GM19463 (cell line): ENCODE results near the gene MAPK6.
"Not testable (repeated sequence)": the region's sequence is repeated elsewhere in the genome, so short reads cannot be mapped to it uniquely, and the experiment has no call there.

Source experiments
- ATAC-seq: cut with Tn5 transposase; IDR thresholded peaks from one replicate; pipeline ENCODE4 v1.9.1; 2021; ENCODE audit warnings: mild to moderate bottlenecking, moderate library complexity; ENCODE audit not compliant: unreplicated experiment

Gene MAPK6

DNA sequence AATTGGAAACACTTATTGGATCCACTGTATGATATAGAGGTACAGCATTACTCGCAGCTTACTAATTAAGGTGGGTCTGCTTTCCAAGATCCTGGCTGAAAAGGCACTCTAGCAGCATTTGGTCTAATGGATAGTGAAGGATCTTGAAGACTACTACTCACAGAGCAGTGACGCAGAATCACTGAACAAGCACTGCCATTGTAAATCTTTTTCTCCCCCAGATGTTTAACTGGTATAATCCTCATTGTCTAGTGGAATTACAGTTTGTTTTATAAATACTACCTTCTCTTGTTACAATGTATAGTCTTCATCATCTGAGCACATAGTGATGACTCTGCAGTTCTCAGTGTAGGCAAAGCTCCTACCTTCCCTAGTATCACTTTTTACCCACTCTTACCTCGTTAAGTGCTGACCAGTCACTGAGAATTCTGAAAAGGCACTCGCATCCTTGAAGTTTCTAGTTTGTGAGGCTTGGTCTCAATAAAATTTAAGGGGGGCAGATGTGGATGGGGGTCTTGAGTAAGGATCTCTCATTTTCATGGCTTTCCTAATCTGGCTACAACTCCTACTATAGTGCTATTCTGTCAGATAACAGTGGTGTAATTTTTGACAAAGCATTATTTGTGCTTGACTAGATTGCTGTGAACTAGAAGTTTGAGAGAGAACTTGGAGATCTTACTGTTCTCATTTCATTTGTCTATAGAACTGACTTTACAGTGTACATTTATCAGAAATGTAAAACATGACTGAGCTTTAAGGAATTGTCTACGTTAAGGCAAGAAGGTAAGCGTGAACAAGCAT lies 23.2 kb downstream of the MAPK6 start:
- no peak for ATAC-seq

DNA sequence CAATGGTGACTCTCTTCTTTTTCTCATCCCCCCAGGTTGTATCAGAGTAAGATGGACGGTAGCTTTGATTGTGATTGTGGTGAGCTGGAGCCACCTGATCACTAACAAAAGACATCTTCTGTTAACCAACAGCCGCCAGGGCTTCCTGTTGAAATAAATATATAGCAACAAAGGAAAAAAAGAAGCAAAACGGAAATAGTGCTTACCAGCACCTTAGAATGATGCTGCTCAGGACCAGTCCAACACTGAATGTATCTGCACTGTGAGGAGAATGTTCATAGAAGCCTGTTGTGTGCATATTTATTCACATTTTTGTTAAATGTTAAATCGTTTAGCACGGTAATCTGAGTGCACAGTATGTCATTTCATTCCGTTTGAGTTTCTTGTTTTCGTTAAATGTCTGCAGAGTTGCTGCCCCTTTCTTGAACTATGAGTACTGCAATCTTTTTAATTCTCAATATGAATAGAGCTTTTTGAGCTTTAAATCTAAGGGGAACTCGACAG lies 26.8 kb downstream of the MAPK6 start:
- ATAC-seq, result not testable (repeated sequence)

DNA sequence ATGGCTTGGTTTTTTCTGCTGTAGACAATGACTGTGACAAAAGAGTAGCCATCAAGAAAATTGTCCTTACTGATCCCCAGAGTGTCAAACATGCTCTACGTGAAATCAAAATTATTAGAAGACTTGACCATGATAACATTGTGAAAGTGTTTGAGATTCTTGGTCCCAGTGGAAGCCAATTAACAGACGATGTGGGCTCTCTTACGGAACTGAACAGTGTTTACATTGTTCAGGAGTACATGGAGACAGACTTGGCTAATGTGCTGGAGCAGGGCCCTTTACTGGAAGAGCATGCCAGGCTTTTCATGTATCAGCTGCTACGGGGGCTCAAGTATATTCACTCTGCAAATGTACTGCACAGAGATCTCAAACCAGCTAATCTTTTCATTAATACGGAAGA lies 27.5 kb downstream of the MAPK6 start:
- ATAC-seq, result not testable (repeated sequence)

DNA sequence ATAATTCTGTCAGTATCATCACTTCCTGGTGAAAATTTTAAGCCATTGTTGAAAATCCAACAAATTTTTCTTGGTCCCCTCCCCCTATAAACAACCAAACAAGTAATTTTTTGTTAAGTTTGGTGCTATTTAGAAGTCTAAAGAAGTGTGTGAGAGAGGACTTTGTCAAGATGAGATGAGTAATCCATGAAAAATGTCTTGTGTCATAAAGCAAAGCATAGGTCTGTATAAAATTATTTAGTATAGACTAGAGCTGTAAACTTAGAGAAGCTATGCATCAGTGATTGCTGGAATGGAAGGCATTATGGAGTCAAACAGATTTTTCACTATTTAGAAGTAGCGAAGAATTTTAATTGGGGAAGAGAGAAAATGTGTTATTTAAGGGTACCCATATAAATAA lies 31.4 kb downstream of the MAPK6 start:
- ATAC-seq, result no peak

DNA sequence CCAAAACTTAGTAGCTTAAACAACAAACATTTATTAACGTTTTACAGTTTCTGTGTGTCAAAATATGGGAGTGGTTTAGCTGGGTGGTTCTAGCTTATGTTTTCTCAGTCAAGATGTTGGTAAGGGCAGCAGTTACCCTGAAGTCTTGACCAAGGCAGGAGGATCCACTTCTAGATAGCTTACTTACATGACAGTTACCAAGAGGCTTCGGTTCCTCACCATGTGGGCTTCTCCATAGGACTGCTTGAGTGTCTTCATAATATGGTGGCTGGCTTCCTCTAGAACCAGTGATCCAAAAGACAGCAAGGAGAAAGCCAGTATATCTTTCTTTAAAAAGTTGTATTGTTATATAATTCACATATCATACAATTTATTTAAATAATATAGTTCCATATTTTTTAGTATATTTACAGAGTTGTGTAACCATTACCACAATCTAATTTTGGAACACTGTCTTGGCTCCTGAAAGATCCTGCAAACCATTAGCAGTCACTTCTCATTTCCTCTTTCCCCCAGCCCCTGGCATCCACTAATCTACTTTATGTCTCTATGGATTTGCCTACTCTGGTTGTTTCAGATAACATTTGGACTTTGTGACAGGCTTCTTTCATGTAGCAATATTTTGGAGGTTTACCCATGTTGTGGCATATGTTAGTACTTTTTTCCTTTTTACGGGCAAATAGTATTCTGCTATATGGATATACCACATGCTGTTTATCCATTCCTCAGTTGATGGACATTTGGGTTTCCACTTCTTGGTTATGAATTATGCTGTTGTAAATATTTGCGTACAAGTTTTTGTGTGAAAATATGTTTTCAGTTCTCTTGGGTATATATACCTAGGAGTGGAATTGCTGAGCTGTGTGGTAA lies 33.3 kb downstream of the MAPK6 start:
- ATAC-seq, result no peak

DNA sequence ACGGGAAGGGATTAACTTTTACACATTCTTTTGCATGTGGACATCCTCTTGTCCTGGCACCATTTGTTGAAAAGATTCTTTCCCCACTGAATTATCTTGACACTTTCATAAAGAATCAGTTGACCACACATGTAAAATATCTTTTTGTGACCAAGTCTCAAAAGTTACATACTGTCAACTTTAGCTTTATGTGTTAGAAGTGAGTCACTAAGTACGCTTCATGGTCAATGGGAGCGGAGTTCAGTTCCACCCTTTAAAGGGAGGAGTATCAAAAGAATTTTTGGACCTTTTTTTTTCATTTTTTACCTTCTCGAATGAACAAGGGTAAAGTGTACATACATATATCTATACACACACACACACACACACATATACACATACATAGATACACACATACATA lies 35.4 kb downstream of the MAPK6 start:
- ATAC-seq, result no peak

DNA sequence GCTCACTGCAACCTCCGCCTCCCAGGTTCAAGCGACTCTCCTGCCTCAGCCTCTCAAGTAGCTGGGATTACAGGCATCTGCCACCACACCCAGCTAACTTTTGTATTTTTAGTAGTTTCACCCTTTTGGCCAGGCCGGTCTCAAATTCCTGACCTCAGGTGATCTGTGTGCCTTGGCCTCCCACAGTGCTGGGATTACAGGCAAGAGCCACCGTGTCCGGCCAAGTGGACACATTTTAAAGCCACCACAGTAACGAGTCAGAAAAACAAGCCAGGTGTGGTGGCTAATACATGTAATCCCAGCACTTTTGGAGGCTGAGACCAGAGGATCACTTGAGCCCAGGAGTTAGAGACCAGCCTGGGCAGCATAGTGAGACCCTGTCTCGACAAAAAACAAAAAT lies 35.8 kb downstream of the MAPK6 start:
- ATAC-seq, result not testable (repeated sequence)

DNA sequence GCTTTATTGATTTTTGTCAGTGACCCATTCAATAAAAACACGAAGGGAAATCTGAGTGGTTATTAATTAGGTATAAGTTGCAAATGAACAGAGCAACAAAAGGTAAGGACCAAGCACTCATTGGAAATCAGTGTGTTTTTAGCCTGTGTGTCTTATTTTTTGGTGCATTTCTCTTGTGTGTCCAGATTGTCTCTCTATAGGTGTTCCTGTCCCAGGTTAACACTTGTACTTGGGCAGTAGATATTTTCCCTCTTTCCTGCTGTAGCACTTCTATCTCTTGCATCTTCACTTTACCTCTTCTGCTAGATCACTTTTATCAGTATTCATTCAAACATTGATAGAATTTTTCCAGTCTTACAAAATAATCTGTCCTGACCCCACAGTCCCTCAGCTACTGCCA lies 37.0 kb downstream of the MAPK6 start:
- no peak for ATAC-seq

DNA sequence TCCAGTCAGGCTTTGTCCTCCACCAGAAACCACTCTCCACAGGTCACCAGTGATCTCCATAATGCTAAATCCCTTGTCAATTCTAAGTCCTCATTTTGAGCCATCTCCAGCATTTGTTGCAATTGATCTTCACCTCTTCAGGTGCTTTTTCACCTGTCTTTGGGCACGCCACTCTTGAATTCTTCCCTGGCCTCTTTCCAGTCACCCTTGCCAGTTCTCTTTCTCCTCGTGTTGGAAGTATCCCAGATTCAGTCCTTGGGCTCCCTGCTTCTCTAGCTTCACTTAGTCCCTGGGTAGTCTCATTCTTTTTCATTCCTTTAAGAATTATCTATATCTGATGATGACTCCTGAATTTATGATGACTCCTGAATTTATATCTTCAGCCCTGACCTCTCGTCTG lies 37.5 kb downstream of the MAPK6 start:
- no peak for ATAC-seq

DNA sequence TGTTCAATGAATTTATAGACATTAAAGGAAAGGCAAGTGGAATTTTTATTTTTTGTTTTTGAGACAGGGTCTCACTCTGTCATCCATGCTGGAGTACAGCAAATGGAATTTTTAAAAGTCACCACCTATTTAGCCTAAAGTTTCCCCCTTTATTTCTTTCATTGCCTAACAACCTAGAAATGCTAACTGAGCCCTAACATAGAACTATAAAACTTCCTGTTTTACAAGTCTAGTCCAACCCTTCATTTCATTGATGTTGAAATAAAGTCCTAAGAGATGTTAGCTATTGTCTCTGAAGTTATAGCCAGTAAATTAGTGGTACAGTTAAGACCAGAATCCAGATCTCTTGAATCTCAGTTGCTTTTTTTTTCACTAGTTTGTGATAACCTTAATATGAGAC lies 39.0 kb downstream of the MAPK6 start:
- no peak for ATAC-seq

DNA sequence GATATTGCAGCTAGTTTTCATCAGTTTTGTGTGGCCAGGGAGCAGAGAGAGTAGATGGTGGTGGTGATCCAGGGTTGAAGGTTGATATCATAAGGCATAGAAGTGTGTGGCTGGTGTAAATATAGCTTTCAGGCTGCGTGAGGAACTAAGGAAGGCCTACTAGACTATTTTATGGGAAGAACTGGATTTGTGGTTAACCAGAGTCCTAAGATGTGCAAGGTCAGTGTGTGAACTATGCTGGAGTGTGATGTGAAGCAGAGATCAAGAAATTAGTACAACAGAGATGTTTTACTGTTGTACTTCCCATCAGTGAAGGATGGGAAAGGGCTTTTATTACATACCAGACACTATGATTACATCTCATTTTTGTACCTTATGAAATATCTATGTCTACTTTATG lies 41.5 kb downstream of the MAPK6 start:
- no peak for ATAC-seq

DNA sequence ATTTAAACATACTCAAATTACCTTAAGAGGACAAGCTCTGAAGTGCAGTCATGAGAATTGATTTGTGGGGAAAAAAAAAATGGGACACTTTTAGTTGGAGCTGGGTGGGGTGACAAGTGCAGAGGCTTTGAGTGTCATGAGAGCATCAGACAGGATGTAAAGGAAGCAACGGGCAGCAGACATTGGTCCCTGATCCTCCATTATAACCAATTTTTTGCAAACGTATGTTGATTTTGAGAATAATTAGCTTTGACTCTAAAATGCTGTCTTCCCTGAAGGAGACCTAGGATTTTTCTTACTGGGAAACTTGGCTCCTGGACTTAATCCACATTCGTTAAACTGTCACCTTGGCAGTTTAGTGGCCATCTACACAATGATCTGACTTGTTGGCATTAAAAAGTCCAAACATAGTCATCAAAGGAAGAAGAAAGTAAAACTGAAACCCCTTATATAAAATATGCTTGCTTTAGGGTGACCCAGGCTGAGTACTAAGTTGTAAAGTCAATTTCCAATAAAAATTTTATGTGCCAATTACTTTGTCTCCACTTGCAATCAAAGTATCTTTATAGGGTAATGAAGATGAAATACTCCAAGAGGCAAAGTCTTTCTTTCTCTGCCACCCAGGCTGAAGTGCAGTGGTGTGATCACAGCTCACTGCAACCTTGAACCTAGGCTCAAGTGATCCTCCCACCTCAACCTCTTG lies 48.0 kb downstream of the MAPK6 start:
- no peak for ATAC-seq

DNA sequence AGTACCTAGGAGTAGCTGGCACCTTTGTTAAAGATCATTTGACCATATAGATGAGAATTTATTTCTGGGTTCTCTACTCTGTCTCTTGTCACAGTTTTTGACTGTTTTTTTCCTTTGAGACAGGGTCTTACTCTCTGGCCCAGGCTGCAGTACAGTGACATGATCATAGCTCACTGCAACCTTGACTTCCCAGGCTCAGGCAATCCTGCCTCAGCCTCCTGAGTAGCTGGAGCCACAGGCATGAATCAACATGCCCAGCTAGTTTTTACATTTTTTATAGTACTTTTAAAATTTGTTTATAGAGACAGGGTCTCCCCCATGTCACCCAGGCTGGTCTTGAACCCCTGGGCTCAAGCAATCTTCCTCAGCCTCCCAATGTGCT lies 48.5 kb downstream of the MAPK6 start:
- no peak for ATAC-seq

DNA sequence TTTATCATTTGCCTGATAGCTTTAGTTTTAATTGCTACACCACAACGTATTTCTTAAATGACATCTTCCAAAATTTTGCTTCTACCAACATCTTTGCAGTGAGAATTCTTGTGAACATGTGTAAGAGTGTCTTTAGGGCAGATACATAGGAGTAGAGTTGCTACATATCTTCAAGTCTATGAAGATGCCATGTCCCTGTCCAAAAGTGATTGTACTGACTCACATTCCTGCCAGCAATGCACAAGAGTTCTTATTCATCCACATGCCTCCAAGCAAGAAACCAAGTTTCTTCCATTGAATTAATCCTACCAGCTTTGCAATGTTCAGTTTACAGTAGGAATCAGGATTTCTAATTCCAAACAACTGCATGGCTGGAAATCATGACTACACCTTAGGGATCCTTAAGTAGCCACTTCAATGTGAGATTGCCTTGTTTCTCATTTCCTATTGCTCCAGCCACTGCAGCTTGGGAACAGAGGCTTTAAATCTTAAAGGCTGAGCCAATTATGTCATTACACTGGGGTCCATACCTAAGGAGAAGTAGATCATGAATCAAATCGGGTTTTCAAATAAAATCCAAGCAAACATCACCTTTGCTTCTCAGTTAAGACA lies 49.1 kb downstream of the MAPK6 start:
- no peak for ATAC-seq

DNA sequence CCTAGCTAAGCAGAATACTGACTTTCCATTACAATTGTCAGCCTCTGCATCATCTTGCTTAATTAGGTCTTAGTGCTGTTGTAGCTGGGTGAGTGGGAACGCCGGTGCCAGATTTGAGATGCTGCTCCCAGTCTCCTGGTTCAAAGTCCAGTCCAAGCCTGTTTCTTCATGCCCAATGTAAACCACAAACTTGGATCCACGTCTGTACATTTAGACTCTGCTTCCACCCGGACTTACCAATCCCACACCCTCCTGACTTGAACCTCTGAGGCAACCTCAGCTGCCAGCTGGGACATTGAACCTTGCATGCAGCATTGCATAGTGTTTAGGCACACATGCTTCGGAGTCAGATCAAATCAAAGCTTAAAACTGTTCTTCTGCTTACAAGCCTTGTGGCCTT lies 50.5 kb downstream of the MAPK6 start:
- ATAC-seq, result no peak

DNA sequence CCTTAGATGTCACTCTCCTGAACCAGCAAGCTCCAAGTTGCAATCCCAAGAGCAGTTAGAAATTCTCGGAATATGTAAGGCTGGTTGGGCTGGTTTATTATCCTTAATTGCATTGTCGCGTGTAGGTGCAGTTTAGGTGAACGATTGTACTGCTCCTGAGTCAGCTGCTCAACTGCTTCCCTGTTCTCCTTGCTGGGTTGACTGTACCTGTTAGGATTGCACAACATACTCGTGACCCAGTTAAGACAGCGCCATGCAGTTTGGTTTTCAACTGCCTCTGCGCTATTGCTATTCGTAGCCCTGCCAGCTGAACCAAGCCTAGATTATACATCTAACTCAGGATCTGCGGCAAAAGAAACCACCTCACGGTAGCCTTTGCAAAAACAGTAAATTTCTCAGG lies 52.6 kb downstream of the MAPK6 start:
- no peak for ATAC-seq

DNA sequence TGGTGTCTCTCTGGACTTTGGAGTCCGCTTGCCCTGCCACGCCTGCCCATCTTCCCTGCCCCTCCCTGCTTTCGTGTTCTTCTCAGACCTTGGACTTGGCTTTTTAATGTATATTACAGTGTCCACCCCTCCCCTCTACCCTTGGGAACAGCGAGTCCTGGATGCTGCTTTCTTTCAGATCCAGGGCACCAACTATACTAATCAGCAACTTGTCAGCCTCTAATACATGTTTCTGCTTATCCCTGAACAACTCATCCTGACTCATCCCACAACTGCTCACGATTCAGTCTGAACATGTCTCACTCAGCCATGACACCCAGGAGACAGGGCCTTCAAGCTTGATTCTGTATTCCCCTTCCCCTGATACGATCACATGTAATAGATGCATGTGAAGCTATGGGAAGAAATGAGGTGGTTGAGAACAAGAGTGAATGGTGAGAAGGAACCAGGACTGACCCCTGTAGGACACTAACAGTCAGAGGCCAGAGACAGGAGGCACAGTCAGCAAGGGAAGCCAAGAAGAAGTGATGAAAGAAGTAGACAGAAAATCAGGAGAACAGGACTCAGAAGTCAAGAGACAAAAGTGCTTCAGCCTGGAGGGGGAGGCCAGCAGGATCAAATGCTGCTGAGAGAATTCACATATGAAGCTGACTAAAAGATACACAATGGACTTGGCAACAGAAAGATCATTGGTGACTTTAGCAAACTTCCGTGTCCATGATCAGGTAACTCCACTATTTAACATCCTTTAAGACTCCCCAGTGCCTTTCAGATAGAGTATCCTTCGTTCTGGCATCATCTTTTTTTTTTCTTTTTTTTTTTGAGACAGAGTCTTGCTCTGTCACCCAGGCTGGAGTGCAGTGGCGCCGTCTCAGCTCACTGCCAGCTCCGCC lies 58.1 kb downstream of the MAPK6 start:
- peak; percentile 70 for ATAC-seq

DNA sequence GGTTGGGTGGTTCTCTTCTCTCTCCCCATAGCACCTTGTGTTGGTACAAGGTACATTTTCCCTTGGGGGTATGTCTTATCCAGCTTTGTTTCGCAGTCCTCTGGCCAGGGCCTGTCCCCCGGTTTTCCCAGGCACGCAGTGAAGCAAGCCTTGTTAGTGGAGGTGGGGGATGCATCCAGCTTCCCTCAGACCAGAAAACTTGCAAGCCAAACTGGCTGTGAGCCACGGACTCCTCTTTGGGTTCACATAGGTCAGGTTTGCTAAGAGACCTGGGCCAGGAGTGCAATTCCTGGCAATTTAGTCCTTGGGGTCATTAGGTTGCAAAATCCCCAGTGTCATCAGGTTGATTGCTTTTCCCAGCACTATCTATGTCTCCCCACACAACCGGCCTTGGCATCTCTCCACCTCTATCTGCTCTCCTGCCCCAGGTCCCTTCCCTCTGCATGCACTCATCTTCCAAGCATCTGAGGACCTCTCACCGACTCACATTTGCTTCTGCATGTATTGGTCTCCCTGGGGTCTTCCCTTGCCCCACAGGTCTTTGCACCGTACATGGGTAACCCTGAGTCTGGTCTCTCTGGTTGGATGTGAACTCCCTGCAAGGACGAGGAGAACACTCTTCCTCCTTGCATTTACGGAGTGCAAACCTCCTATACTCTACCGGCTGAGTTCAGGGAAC lies 59.3 kb downstream of the MAPK6 start:
- no peak for ATAC-seq

DNA sequence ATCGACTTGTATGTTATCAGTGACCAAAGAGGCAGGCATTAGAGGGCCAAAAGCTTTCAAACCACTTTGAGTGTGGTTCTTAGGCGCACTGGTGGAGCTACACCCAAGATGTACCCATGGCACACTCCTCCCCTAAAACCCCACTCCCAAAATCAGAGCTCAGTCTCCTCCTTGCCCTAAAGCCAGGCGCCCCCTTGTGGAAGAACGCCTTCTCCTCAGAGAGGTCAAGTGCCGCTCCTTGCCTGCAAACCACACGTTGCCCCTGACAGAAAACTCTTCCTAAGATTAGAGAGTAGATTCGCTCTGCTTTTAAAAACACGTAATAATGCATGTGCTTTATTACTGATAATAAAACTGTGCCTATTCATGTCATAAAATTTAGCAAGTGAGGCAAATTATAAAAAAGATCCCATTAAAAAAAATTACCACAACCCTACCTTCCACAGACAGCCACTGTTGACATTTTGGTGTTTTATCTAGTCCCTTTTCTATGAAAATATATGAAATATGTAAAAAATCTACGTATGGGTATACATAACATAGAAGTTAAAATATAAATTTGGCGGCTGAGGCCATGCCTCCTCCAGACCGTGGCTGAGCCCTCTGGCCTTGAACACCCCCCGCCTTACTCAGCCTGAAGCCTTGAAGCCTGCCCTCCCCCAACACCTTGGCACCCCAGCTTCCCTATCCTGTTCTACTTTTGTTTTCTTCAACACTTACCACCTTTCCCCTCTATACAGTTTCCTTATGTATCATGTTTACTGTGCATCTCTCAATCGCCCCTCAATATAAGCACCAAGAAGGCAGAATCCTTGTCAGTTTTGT lies 60.1 kb downstream of the MAPK6 start:
- no peak for ATAC-seq
